K562 (cell line): ENCODE data around the gene FAM177B. TPM values are rescaled to one million over a fixed set of nuclear protein-coding genes. Genes with fewer than 3 reads are reported as not detected.
"Not testable (repeated sequence)": the region's sequence is repeated elsewhere in the genome, so short reads cannot be mapped to it uniquely, and the experiment has no call there.

Experiments
- ATAC-seq: fragments of 200-7000 bp; cut with Tn5 transposase; 3 replicates; pipeline ENCODE4 v1.9.1; 2020; ENCODE audit warnings: moderate library complexity
- BruUV-seq: library from RNA; stranded (reverse); fragments of 400-500 nt; replicated peaks from 2 replicates; lab custom pipeline; 2021; lab: Mats Ljungman, UMichigan
- CTCF ChIA-PET: fragments of 300-600 bp; formaldehyde crosslinking; extraction: SDS; loops from one replicate; lab custom pipeline; 2021; ENCODE audit warnings: low intra/inter-chr PET ratio; lab: Yijun Ruan, JAX
- POLR2A ChIA-PET: fragments of 300-600, 350-650 bp; sonication (Branson Sonifier 250); formaldehyde crosslinking; extraction: SDS; loops from one replicate; lab custom pipeline; 2021; ENCODE audit warnings: antibody characterized with exemption, inconsistent platforms; lab: Yijun Ruan, JAX
- DNase-seq, 4 experiments: peaks; one replicate each; pipeline versions ENCODE4 v3.0.0 to v3.0.0-alpha.2; 2011 to 2018; ENCODE audit warnings: low spot score in 3 of 4, mixed read lengths in 3 of 4; ENCODE audit errors: extremely low read depth in 1 of 4
- FAIRE-seq: peaks from 2 replicates; lab custom pipeline; 2011; peaks lifted over from hg19 to GRCh38; lab: Jason Lieb, UNC
- H2AFZ ChIP-seq: 2 replicates; pipeline ENCODE4 v1.6.0; 2011; ENCODE audit warnings: low read depth, low read length, control low read depth, inconsistent platforms
- H3K27ac ChIP-seq: fragments of 200-600 bp; 3 replicates; pipeline ENCODE4 v1.8.0; 2011; ENCODE audit warnings: low read depth, mild to moderate bottlenecking, control low read depth, inconsistent platforms, low read length, moderate library complexity, mixed read lengths; ENCODE audit errors: extremely low read depth
- H3K27me3 ChIP-seq, 2 experiments: fragments of 300-600 bp in 1 of 2; 2 replicates in 1 of 2; 3 replicates in 1 of 2; pipeline versions ENCODE4 v1.6.0 to v1.8.0; 2011; ENCODE audit warnings: inconsistent platforms in 2 of 2, low read length in 2 of 2, mild to moderate bottlenecking in 1 of 2, mixed read lengths in 1 of 2, moderate library complexity in 1 of 2; ENCODE audit not compliant: control insufficient read depth in 2 of 2, insufficient read depth in 2 of 2
- H3K36me3 ChIP-seq: fragments of 300-600 bp; 3 replicates; pipeline ENCODE4 v1.8.0; 2011; ENCODE audit warnings: mild to moderate bottlenecking, low read length, inconsistent platforms; ENCODE audit not compliant: control insufficient read depth, insufficient read depth
- H3K4me1 ChIP-seq, 2 experiments: fragments of 200-600 bp in 1 of 2; replicated peaks in 1 of 2; 2 replicates in 1 of 2; 3 replicates in 1 of 2; pipeline versions ENCODE4 v1.5.1 to v1.8.0; 2011; ENCODE audit warnings: inconsistent platforms in 2 of 2, low read length in 2 of 2, mild to moderate bottlenecking in 1 of 2, mixed read lengths in 1 of 2, moderate library complexity in 1 of 2; ENCODE audit not compliant: control insufficient read depth in 2 of 2, insufficient read depth in 2 of 2
- H3K4me2 ChIP-seq: 2 replicates; pipeline ENCODE4 v1.6.1; 2011; ENCODE audit warnings: low read length, control low read depth, inconsistent platforms, mixed read lengths; ENCODE audit not compliant: insufficient read depth
- H3K4me3 ChIP-seq: fragments of 200-600 bp; sonication (generic), shearing (Covaris generic); 2 replicates; pipeline ENCODE4 v1.5.1; 2016; ENCODE audit warnings: control low read depth, inconsistent platforms
- H3K79me2 ChIP-seq: fragments of 200-600 bp; 3 replicates; pipeline ENCODE4 v1.8.0; 2011; ENCODE audit warnings: low read length, inconsistent platforms; ENCODE audit not compliant: control insufficient read depth, insufficient read depth
- H3K9ac ChIP-seq, 2 experiments: 2 replicates each; pipeline versions ENCODE4 v1.6.0 to v1.6.1; 2011; ENCODE audit warnings: low read depth in 2 of 2, low read length in 2 of 2, control low read depth in 1 of 2, inconsistent platforms in 1 of 2, mild to moderate bottlenecking in 1 of 2, mixed read lengths in 1 of 2; ENCODE audit not compliant: insufficient read depth in 1 of 2
- H3K9me1 ChIP-seq: one replicate; pipeline ENCODE4 v1.6.0; 2011; ENCODE audit warnings: inconsistent platforms, mild to moderate bottlenecking, low read length, moderate library complexity; ENCODE audit not compliant: control insufficient read depth, insufficient read depth
- H3K9me3 ChIP-seq: replicated peaks from 2 replicates; pipeline ENCODE4 v1.5.1; 2011; ENCODE audit warnings: low read depth, low read length, inconsistent platforms; ENCODE audit not compliant: control insufficient read depth, insufficient read depth
- H4K20me1 ChIP-seq: replicated peaks from 2 replicates; pipeline ENCODE4 v1.6.1; 2011; ENCODE audit warnings: low read length, inconsistent platforms, mixed read lengths; ENCODE audit not compliant: control insufficient read depth, insufficient read depth
- ARHGAP35 ChIP-seq: fragments of 450-650 bp; IDR thresholded peaks from 2 replicates; pipeline ENCODE4 v1.6.1; 2018; ENCODE audit not compliant: partially characterized antibody
- CCNT2 ChIP-seq: IDR thresholded peaks from 2 replicates; pipeline ENCODE4 v1.6.1; 2011; ENCODE audit warnings: borderline replicate concordance, low read depth, mild to moderate bottlenecking, moderate library complexity, mixed read lengths, low read length; ENCODE audit not compliant: insufficient read length; ENCODE audit errors: extremely low read depth
- CEBPB ChIP-seq: fragments of 450-650 bp; IDR thresholded peaks from 2 replicates; pipeline ENCODE4 v1.6.1; 2016; ENCODE audit warnings: missing genetic modification characterization, missing compliant biosample characterization
- CEBPG ChIP-seq, 3 experiments: fragments of 200-800 bp in 1 of 3; sonication (Bioruptor generic) in 1 of 3; sonication (generic) in 1 of 3; formaldehyde crosslinking in 1 of 3; IDR thresholded peaks in 2 of 3; conservative IDR thresholded peaks in 1 of 3; 2 replicates each; pipeline versions ENCODE4 v1.6.1 to v1.8.0; 2016 to 2022; ENCODE audit warnings: missing compliant biosample characterization in 2 of 3, missing genetic modification characterization in 2 of 3, mild to moderate bottlenecking in 1 of 3, missing genetic modification reagents in 1 of 3
- SMARCE1 ChIP-seq: fragments of 450-650 bp; IDR thresholded peaks from 2 replicates; pipeline ENCODE4 v1.7.1; 2016; ENCODE audit warnings: mild to moderate bottlenecking
- ZNF512 ChIP-seq: IDR thresholded peaks from 2 replicates; pipeline ENCODE4 v1.6.1; 2016; ENCODE audit warnings: missing genetic modification characterization, missing compliant biosample characterization
- ZNF707 ChIP-seq: fragments of 250-450 bp; sonication (Bioruptor Pico); conservative IDR thresholded peaks from 2 replicates; pipeline ENCODE4 v1.8.0; 2022; ENCODE audit warnings: inconsistent platforms, mild to moderate bottlenecking, moderate library complexity
- WGBS: fragments of 100-300 bp; shearing (Covaris generic); methylation state at CpG from one replicate; pipeline ENCODE4 v1.1.6; 2016; ENCODE audit warnings: low coverage, mixed read lengths; ENCODE audit not compliant: insufficient coverage; ENCODE audit errors: missing lambda C conversion rate; 5-methylcytosine and 5-hydroxymethylcytosine counted together
- in situ Hi-C: fragments of 300-500 bp; cut with MboI; formaldehyde crosslinking; loops from 4 replicates; pipeline ENCODE4 v1.15.0; 2018; ENCODE audit warnings: inconsistent platforms, mixed read lengths
- intact Hi-C: fragments of 100-400 bp; cut with micrococcal nuclease; formaldehyde crosslinking; loops from 2 replicates; pipeline ENCODE4 v1.14.2; 2022
- polyA plus RNA-seq, 8 experiments: library from polyadenylated mRNA; depleted of rRNA in 4 of 8; stranded (reverse) in 5 of 8; unstranded in 3 of 8; fragments of >200 nt; fragmentation: Nextera tagmentation in 2 of 8; fragmentation: Illumina TruSeq in 1 of 8; extraction: Ambion mirVana in 2 of 8; extraction: Trizol in 1 of 8; gene quantifications; 2 replicates each; pipeline versions ENCODE4 v1.2.1 to v1.2.3, GENCODE V29; 2011 to 2014; ENCODE audit warnings: inconsistent platforms in 1 of 8, missing spikeins in 1 of 8
- total RNA-seq, 7 experiments: library from RNA; depleted of rRNA in 6 of 7; stranded (reverse); fragments of >200 nt in 6 of 7; fragmentation: Illumina TruSeq in 2 of 7; extraction: Trizol in 2 of 7; gene quantifications; 2 replicates each; pipeline versions ENCODE4 v1.2.1 to v1.2.3, GENCODE V29; 2011 to 2021; ENCODE audit warnings: low replicate concordance in 1 of 7

FAM177B gene
- total and polyA plus RNA-seq, 9 of the 15 experiments (the other 6 are each of a cell fraction or from before 2014, with no cell fraction given): not detected

GRCh38 chr1:222739929-222740328, 2.9 kb downstream of the FAM177B start (continued):
- TF ChIP-seq ZNF707 (CRISPR knock-in tag): no peak
- TF ChIP-seq SMARCE1: no peak
- TF ChIP-seq CCNT2: no peak
- TF ChIP-seq ARHGAP35: no peak

GRCh38 chr1:222741630-222742457, 4.8 kb downstream of the FAM177B start:
- in situ Hi-C loops; ATAC-seq; H3K4me2 ChIP-seq; H3K4me3 ChIP-seq; H3K4me1 ChIP-seq; DNase-seq; H3K9me1 ChIP-seq; H3K9ac ChIP-seq; intact Hi-C loops; H3K9me3 ChIP-seq; BruUV-seq; H2AFZ ChIP-seq; H3K79me2 ChIP-seq; H3K27ac ChIP-seq; H4K20me1 ChIP-seq; FAIRE-seq; CTCF ChIA-PET; H3K36me3 ChIP-seq; TF ChIP-seq CEBPG (CRISPR knock-in tag; IDR thresholded peaks at IDR 0.05): not testable (repeated sequence)
- H3K27me3 ChIP-seq: peaks cover 2 to 14% of the 10 kb centered on the region in 2 experiments; a peak in 3 of 5 replicates
- 0% methylated on average over 5 of the region's 5 CpGs for WGBS
- POLR2A ChIA-PET: interaction anchor here (0.7 kb wide), 1 partner anchor 9 kb away, joined by 3 read pairs; no protein-coding TSS in a partner anchor
- TF ChIP-seq CEBPB (tag) (peak; percentile 76), ZNF512 (tag) (peak; percentile 94), CEBPG (tag; conservative IDR thresholded peaks at IDR 0.05 in 1 of 2, IDR thresholded peaks at IDR 0.05 in 1 of 2) (peak; percentile 30 to 81; a peak in 2 of 4 replicates)
- TF ChIP-seq, all 486 proteins: peak for 3; not testable (repeated sequence) for 483
